SK-N-SH treated with all-trans-retinoic acid at 6 μM for 48 hours (cell line): ENCODE results near the gene ARRDC1.

ENCODE experiments used
- ARNTL ChIP-seq: fragments of 450-650 bp; formaldehyde crosslinking; IDR thresholded peaks from 2 replicates; pipeline ENCODE4 v1.5.0; 2020; ENCODE audit warnings: low read depth, mild to moderate bottlenecking, moderate library complexity, borderline replicate concordance
- CSDC2 ChIP-seq: fragments of 250-450 bp; sonication (Bioruptor Pico); IDR thresholded peaks from 2 replicates; pipeline ENCODE4 v1.5.0; 2020; ENCODE audit warnings: mild to moderate bottlenecking, moderate library complexity
- ISL1 ChIP-seq: fragments of 250-450 bp; sonication (Bioruptor Pico); IDR thresholded peaks from 2 replicates; pipeline ENCODE4 v2.1.2; 2022; ENCODE audit warnings: mild to moderate bottlenecking, moderate library complexity
- ZFP30 ChIP-seq: fragments of 450-650 bp; formaldehyde crosslinking; IDR thresholded peaks from 2 replicates; pipeline ENCODE4 v1.5.0; 2022; ENCODE audit warnings: mild to moderate bottlenecking, moderate library complexity
- TF ChIP-seq, protein P1 (sequence below): fragments of 250-450 bp; sonication (Bioruptor Pico); IDR thresholded peaks from 2 replicates; pipeline ENCODE4 v1.8.0; 2021; ENCODE audit warnings: low read depth, mild to moderate bottlenecking, moderate library complexity, borderline replicate concordance
- TF ChIP-seq, protein P2 (sequence below): fragments of 250-450 bp; sonication (Bioruptor Pico); IDR thresholded peaks from 2 replicates; pipeline ENCODE4 v1.8.0; 2020; ENCODE audit warnings: mild to moderate bottlenecking, moderate library complexity, borderline replicate concordance

DNA sequence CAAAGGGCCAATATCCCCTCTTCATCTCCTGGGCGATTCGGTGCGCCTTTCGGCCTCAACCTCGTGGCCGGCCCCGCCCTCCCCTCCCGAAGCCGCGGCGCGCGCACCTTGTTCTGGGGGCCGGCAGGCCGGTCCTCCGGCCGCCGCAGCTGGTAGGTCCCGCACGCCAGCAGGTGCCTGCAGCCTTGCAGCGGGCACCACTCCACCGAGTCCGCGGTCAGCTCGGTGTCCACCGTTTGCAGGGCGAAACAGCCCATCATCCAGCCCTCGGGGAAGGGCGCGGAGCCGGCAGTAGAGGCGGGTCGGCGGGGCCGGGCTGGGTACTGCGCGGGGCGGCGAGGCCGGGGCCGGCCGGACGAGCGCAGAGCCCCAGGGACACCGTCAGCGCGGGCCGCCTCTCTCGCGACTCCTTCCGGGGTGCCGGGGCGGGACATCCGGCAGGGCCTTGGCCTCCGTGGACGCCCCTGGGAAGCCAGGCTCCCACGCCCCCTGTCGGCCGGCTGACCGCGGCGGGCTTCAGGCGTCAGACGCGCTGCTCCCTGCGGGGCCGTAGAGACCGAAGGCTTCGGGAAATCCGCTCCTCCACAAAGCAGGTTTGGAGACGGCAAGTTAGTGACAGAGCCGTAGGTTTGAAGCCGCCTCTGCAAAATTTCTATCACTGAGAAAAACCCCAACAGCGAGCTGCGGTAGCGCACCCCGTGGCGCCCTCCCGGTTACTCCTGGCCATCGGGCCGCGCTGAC lies 26.8 kb upstream of the ARRDC1 start, which contains the start of gene DPH7:
- TF ChIP-seq ZFP30 (no peak), ARNTL (CRISPR knock-in tag) (no peak), ISL1 (CRISPR knock-in tag) (no peak), CSDC2 (CRISPR knock-in tag) (no peak)
- TF ChIP-seq, protein P1, sequence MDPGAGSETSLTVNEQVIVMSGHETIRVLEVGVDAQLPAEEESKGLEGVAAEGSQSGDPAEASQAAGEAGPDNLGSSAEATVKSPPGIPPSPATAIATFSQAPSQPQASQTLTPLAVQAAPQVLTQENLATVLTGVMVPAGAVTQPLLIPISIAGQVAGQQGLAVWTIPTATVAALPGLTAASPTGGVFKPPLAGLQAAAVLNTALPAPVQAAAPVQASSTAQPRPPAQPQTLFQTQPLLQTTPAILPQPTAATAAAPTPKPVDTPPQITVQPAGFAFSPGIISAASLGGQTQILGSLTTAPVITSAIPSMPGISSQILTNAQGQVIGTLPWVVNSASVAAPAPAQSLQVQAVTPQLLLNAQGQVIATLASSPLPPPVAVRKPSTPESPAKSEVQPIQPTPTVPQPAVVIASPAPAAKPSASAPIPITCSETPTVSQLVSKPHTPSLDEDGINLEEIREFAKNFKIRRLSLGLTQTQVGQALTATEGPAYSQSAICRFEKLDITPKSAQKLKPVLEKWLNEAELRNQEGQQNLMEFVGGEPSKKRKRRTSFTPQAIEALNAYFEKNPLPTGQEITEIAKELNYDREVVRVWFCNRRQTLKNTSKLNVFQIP = no peak
- TF ChIP-seq, protein P2, sequence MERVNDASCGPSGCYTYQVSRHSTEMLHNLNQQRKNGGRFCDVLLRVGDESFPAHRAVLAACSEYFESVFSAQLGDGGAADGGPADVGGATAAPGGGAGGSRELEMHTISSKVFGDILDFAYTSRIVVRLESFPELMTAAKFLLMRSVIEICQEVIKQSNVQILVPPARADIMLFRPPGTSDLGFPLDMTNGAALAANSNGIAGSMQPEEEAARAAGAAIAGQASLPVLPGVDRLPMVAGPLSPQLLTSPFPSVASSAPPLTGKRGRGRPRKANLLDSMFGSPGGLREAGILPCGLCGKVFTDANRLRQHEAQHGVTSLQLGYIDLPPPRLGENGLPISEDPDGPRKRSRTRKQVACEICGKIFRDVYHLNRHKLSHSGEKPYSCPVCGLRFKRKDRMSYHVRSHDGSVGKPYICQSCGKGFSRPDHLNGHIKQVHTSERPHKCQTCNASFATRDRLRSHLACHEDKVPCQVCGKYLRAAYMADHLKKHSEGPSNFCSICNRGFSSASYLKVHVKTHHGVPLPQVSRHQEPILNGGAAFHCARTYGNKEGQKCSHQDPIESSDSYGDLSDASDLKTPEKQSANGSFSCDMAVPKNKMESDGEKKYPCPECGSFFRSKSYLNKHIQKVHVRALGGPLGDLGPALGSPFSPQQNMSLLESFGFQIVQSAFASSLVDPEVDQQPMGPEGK (CRISPR knock-in tag) = no peak
